Activated naive CD4-positive, alpha-beta T cell treated with anti-CD3 and anti-CD28 coated beads, Interleukin-2, amount 50 U/mL, for 72 hours (primary cell): ENCODE data around the gene TMEM259. TPM values are rescaled to one million over a fixed set of nuclear protein-coding genes. Genes with fewer than 3 reads are reported as not detected.

Experiments used
- ATAC-seq, 2 donors: fragments of 150-1000 bp; cut with Tn5 transposase; 2 replicates each; pipeline ENCODE4 v1.10.0; 2021; ENCODE audit warnings: mild to moderate bottlenecking in 2 of 2, moderate library complexity in 2 of 2
- DNase-seq, 2 donors: peaks; one replicate each; pipeline ENCODE4 v3.0.0; 2021 to 2022; ENCODE audit warnings: low spot score in 2 of 2
- H3K27ac Mint-ChIP-seq, 2 donors: one replicate each; pipeline ENCODE4 v1.8.0; 2022; ENCODE audit warnings: mild to moderate bottlenecking in 2 of 2, mixed read lengths in 2 of 2
- H3K36me3 Mint-ChIP-seq, 2 donors: one replicate each; pipeline ENCODE4 v1.8.0; 2022; ENCODE audit warnings: mixed read lengths in 2 of 2
- H3K9me3 Mint-ChIP-seq, 2 donors: one replicate each; pipeline ENCODE4 v1.8.0; 2022; ENCODE audit warnings: mixed read lengths in 2 of 2
- total RNA-seq, 2 donors: library from RNA; stranded (reverse); gene quantifications; one replicate each; pipeline ENCODE4 v1.2.3, GENCODE V29; 2022

Gene TMEM259
- total RNA-seq, 2 donors from 2014 or later, result 104 to 156 TPM

DNA sequence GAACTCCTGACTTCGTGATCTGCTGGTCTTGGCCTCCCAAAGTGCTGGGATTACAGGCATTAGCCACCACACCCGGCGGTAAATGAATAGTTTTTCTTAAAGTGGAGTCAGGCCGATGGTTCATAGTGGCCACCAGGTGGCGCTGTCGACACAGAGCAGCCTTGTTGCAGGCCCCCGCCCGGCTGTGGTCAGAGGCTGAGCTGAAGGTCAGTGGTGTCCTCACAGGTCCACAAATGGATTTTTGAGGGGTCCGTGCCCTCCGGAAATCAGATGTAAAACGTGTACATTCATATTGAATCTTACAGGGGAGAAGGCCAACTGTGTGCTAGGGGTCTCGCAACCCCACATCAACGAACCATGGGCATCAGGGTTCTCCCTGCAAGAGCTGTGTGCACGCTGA lies 50.2 kb downstream of the TMEM259 start:
- peaks cover 0 to 5% of the 10 kb centered on the region in 2 donors for H3K9me3 Mint-ChIP-seq
- peaks cover 13 to 25% of the 10 kb centered on the region in 2 donors for H3K36me3 Mint-ChIP-seq
- H3K27ac Mint-ChIP-seq, result peak overlapping the region in 1 of 2 donors; percentile 74

GRCh38 chr19:966485-967088 lies 54.3 kb downstream of the TMEM259 start:
- H3K9me3 Mint-ChIP-seq, result peaks cover 4 to 5% of the 10 kb centered on the region in 2 donors
- H3K27ac Mint-ChIP-seq, result peak overlapping the region in 1 of 2 donors; percentile 36
- H3K36me3 Mint-ChIP-seq, result peaks cover 11 to 33% of the 10 kb centered on the region in 2 donors
- DNase-seq, result no peak
- no peak for ATAC-seq

More for the DNA sequence above, 50.2 kb downstream of the TMEM259 start:
- DNase-seq (no peak), ATAC-seq (no peak)

DNA sequence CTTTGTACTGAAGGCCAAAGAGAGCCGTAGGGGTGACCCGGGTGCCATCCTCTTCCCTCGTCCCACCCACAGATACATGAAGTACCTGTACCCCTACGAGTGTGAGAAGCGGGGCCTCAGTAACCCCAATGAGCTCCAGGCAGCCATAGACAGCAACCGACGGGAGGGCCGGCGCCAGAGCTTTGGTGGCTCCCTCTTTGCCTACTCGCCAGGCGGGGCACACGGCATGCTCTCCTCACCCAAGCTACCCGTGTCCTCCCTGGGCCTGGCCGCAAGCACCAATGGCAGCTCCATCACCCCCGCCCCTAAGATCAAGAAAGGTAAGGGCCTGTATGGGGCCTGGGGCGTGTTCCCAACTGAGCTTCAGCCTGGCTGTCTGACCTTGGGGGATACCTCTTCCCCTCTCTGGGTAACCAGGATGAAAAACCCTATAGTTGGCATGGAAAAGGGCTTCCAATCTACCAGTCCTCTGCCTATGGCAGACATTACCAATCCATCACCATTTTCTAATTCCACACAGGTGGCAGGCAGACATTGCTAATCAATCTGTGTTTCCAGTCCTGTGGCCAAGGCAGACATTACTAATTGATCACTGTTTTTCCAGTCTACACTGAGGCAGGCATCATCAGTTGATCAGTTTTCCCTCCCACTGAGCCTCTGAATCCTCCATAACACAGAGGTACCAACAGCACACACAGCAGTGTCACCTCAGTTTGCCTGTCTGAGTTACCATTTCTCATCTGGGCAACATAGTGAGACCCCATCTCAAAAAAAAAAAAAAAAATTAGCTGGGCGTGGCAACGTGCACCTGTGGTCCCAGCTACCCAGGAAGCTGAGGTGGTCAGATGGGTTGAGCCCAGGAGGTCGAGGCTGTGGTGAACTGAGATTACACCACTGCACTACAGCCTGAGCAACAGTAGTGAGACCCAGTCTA lies 55.9 kb downstream of the TMEM259 start:
- no peak overlapping the region for H3K27ac Mint-ChIP-seq
- DNase-seq (no peak), ATAC-seq (no peak)
- peaks cover 0 to 4% of the 10 kb centered on the region in 2 donors for H3K9me3 Mint-ChIP-seq
- H3K36me3 Mint-ChIP-seq, result peaks cover 0 to 22% of the 10 kb centered on the region in 2 donors

DNA sequence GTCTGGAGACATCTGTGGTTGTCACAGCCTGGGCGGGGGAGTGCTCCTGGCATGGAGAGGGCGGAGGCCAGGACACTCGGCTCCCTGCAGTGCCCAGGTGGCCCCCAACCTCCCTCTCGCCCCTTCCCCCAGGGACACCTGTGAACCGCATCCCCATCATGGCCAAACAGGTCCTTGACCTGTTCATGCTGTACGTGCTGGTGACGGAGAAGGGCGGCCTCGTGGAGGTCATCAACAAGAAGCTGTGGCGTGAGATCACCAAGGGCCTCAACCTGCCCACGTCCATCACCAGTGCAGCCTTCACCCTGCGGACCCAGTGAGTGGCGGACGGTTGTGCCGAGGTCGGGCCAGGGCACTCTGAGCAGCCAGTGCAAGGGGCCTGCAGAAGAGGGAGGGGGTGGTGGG lies 56.8 kb downstream of the TMEM259 start:
- H3K9me3 Mint-ChIP-seq, result peaks cover 0 to 4% of the 10 kb centered on the region in 2 donors
- H3K36me3 Mint-ChIP-seq, result peaks cover 0 to 22% of the 10 kb centered on the region in 2 donors
- DNase-seq, result no peak
- no peak overlapping the region for H3K27ac Mint-ChIP-seq
- ATAC-seq, result no peak

GRCh38 chr19:963486-963951 lies 57.4 kb downstream of the TMEM259 start:
- Mint-ChIP-seq H3K36me3 (peaks cover 0 to 22% of the 10 kb centered on the region in 2 donors), H3K9me3 (peaks cover 0 to 4% of the 10 kb centered on the region in 2 donors)
- ATAC-seq, result no peak

GRCh38 chr19:962683-963400 lies 58.1 kb downstream of the TMEM259 start:
- Mint-ChIP-seq H3K36me3 (peaks cover 0 to 22% of the 10 kb centered on the region in 2 donors), H3K9me3 (peaks cover 0 to 4% of the 10 kb centered on the region in 2 donors), H3K27ac (no peak overlapping the region)
- DNase-seq (no peak), ATAC-seq (no peak)

More at GRCh38 chr19:963486-963951, 57.4 kb downstream of the TMEM259 start:
- no peak overlapping the region for H3K27ac Mint-ChIP-seq
- no peak for DNase-seq

DNA sequence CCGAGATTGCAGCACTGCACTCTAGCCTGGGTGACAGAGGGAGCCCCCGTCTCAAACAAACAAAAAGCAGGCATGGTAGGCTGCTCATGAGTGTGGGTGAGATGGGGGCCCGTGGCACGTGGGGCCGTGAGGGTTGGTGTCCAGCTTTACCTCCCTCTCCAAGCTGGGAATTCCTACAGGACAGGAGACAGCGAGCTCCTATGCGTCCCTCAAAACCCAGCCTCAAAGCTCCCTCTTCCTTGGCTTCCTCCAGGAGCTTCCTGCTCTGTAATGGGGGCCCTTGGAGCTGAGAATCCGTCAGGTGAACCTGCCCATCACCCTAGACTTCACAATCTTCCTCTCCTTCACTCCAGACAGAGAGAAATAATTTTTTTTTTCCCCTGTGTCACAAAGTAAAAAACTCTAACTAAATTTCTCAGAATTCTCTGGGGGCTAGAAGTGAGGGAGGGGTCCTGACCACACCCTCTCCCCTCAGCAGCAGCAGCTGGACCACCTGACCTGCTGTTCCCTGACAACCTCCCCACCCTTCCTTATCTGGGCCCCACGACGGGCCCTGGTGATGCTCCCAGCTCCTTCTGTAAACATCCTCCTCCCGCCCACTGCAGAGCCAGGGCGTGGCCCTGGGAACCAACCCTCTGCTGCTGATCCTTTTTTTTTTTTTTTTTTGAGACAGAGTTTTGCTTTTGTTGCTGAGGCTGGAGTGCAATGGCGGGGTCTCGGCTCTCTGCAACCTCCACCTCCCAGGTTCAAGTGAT lies 58.9 kb downstream of the TMEM259 start:
- Mint-ChIP-seq H3K9me3 (peaks cover 0 to 4% of the 10 kb centered on the region in 2 donors), H3K36me3 (peaks cover 0 to 17% of the 10 kb centered on the region in 2 donors), H3K27ac (no peak overlapping the region)
- DNase-seq (no peak), ATAC-seq (no peak)

GRCh38 chr19:960601-960938 lies 60.4 kb downstream of the TMEM259 start:
- Mint-ChIP-seq H3K27ac (no peak overlapping the region), H3K9me3 (peaks cover 0 to 4% of the 10 kb centered on the region in 2 donors), H3K36me3 (peaks cover 0 to 10% of the 10 kb centered on the region in 2 donors)
- ATAC-seq (no peak), DNase-seq (no peak)

DNA sequence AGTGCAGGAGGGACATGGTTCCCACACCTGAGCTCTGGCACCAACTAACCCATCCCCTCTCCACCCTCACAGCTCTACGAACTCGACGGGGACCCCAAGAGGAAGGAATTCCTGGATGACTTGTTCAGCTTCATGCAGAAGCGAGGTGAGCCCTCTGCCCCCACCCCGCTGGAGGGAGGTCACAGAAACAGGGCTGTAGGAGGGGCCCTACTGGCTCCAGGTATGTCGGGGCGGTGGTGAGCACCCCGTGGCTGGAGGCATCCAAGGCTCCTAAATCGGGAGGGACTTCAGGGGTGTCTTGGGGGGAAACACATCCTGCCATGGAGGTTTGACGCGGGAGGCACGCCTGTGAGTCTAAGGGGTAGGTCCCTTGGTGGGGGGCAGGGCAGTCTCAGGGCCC lies 60.9 kb downstream of the TMEM259 start:
- Mint-ChIP-seq H3K9me3 (peaks cover 0 to under 1% of the 10 kb centered on the region in 2 donors), H3K36me3 (peaks cover 0 to 5% of the 10 kb centered on the region in 2 donors), H3K27ac (no peak overlapping the region)
- no peak for ATAC-seq
- no peak for DNase-seq

Other genes starting within 250 kb of the TMEM259 start
- gene PTBP1, start 223.7 kb downstream of the TMEM259 start, total RNA-seq, result 100 to 1,000 TPM; 485 to 591 TPM
- not detected for gene PLPPR3, start 199.2 kb downstream of the TMEM259 start, total RNA-seq
- gene AZU1, start 193.3 kb downstream of the TMEM259 start, total RNA-seq, result not detected
- gene PRTN3, start 180.1 kb downstream of the TMEM259 start, total RNA-seq, result not detected
- not detected for gene ELANE, start 168.8 kb downstream of the TMEM259 start, total RNA-seq
- gene CFD, start 161.5 kb downstream of the TMEM259 start, total RNA-seq, result 1 to 10 TPM in 1 of 2 donors, not detected in 1; 4.9 TPM
- gene MED16, start 127.9 kb downstream of the TMEM259 start, total RNA-seq, result 10 to 100 TPM; 42.0 to 61.8 TPM
- not detected for gene RNU6-9, start 127.6 kb downstream of the TMEM259 start, total RNA-seq
- gene R3HDM4, start 107.9 kb downstream of the TMEM259 start, total RNA-seq, result 100 to 1,000 TPM in 1 of 2 donors, 10 to 100 TPM in 1; 98.3 to 102 TPM
- 10 to 100 TPM; 10.9 to 32.4 TPM for gene KISS1R, start 103.8 kb downstream of the TMEM259 start, total RNA-seq
- 10 to 100 TPM; 22.4 to 35.7 TPM for gene ARID3A, start 95.1 kb downstream of the TMEM259 start, total RNA-seq
- gene WDR18, start 36.8 kb downstream of the TMEM259 start, total RNA-seq, result 10 to 100 TPM; 55.5 to 83.8 TPM
- gene GRIN3B, start 20.7 kb downstream of the TMEM259 start, total RNA-seq, result under 1 TPM; 0.07 to 0.19 TPM
- not detected for gene RNU6-2, start 399 bp upstream of the TMEM259 start, total RNA-seq
- 100 to 1,000 TPM; 187 to 254 TPM for gene CNN2, start 5.5 kb upstream of the TMEM259 start, total RNA-seq
- gene ABCA7, start 19.0 kb upstream of the TMEM259 start, total RNA-seq, result 100 to 1,000 TPM in 1 of 2 donors, 10 to 100 TPM in 1; 17.8 to 105 TPM
- 100 to 1,000 TPM; 171 to 174 TPM for gene ARHGAP45, start 46.0 kb upstream of the TMEM259 start, total RNA-seq
- gene POLR2E, start 74.3 kb upstream of the TMEM259 start, total RNA-seq, result 100 to 1,000 TPM; 248 to 259 TPM
- 100 to 1,000 TPM; 154 to 316 TPM for gene GPX4, start 82.9 kb upstream of the TMEM259 start, total RNA-seq
- gene SBNO2, start 153.1 kb upstream of the TMEM259 start, total RNA-seq, result 100 to 1,000 TPM; 113 to 144 TPM
- 10 to 100 TPM; 73.1 to 86.4 TPM for gene STK11, start 184.7 kb upstream of the TMEM259 start, total RNA-seq
- gene CBARP, start 216.9 kb upstream of the TMEM259 start, total RNA-seq, result 1 to 10 TPM; 1.0 to 1.6 TPM
- 100 to 1,000 TPM; 114 to 201 TPM for gene ATP5F1D, start 220.6 kb upstream of the TMEM259 start, total RNA-seq
- 100 to 1,000 TPM in 1 of 2 donors, 10 to 100 TPM in 1; 52.9 to 113 TPM for gene MIDN, start 227.5 kb upstream of the TMEM259 start, total RNA-seq
- 100 to 1,000 TPM; 148 to 157 TPM for gene CIRBP, start 248.2 kb upstream of the TMEM259 start, total RNA-seq